ENCODE results near the gene SNX25.

DNA sequence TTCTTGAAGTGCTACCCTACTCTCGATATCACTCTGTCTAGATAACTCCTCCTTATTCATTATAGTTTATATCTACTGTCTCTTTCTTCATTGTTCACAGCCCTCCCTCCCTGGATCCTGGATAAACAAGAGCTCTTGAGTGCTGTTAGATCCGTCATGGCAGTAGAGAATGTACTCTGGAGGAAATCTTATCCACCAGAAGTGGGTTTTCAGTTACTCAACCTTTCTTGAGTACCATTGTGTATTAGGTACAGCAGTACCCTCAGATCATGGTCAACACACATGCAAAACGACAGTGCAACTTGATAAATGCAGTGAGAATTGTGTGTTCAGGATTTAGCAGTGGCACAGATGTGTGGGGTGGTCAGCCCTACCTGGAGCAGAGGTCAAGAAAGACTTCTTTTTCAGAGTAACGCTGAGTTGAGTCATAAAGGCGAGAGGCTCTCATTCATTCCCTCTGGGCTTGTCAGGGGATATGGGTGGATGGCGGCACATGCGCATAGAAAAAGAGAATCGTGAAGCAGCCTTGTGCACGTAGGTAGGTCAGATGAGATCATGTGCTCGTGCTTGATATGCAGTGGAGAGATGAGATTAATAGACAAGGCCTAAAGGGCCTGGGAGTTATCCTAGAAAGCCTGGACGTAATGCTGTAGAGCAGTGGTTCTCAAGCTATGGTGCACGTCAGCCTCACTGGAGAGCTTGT, 89.5 kb downstream of the SNX25 start:
- TF ChIP-seq, protein P1, sequence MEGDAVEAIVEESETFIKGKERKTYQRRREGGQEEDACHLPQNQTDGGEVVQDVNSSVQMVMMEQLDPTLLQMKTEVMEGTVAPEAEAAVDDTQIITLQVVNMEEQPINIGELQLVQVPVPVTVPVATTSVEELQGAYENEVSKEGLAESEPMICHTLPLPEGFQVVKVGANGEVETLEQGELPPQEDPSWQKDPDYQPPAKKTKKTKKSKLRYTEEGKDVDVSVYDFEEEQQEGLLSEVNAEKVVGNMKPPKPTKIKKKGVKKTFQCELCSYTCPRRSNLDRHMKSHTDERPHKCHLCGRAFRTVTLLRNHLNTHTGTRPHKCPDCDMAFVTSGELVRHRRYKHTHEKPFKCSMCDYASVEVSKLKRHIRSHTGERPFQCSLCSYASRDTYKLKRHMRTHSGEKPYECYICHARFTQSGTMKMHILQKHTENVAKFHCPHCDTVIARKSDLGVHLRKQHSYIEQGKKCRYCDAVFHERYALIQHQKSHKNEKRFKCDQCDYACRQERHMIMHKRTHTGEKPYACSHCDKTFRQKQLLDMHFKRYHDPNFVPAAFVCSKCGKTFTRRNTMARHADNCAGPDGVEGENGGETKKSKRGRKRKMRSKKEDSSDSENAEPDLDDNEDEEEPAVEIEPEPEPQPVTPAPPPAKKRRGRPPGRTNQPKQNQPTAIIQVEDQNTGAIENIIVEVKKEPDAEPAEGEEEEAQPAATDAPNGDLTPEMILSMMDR (tag by site-specific recombination; IDR thresholded peaks at IDR 0.05), result no peak
- TF ChIP-seq ZNF140 (tag by site-specific recombination; IDR thresholded peaks at IDR 0.05) (no peak), ZNF785 (tag by site-specific recombination; IDR thresholded peaks at IDR 0.05) (no peak), ZNF549 (tag by site-specific recombination; IDR thresholded peaks at IDR 0.05) (no peak), ZNF366 (tag by site-specific recombination; conservative IDR thresholded peaks at IDR 0.05) (no peak), GLI4 (tag by site-specific recombination; IDR thresholded peaks at IDR 0.05) (no peak), ZNF747 (tag by site-specific recombination; IDR thresholded peaks at IDR 0.05) (no peak), ZNF184 (tag by site-specific recombination; IDR thresholded peaks at IDR 0.05) (no peak), ZNF138 (tag by site-specific recombination; IDR thresholded peaks at IDR 0.05; ENCODE audit: borderline replicate concordance) (no peak), ZNF449 (tag by site-specific recombination; IDR thresholded peaks at IDR 0.05) (no peak), ZNF350 (tag by site-specific recombination; IDR thresholded peaks at IDR 0.05) (no peak), ZBTB10 (tag by site-specific recombination; IDR thresholded peaks at IDR 0.05) (no peak), ZNF544 (tag by site-specific recombination; IDR thresholded peaks at IDR 0.05) (no peak)
- TF ChIP-seq, protein P2, sequence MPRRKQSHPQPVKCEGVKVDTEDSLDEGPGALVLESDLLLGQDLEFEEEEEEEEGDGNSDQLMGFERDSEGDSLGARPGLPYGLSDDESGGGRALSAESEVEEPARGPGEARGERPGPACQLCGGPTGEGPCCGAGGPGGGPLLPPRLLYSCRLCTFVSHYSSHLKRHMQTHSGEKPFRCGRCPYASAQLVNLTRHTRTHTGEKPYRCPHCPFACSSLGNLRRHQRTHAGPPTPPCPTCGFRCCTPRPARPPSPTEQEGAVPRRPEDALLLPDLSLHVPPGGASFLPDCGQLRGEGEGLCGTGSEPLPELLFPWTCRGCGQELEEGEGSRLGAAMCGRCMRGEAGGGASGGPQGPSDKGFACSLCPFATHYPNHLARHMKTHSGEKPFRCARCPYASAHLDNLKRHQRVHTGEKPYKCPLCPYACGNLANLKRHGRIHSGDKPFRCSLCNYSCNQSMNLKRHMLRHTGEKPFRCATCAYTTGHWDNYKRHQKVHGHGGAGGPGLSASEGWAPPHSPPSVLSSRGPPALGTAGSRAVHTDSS (tag by site-specific recombination; IDR thresholded peaks at IDR 0.05), result no peak
